HFF-Myc (cell line): ENCODE results near the gene HSPA1A.

Source experiments
- DNase-seq: peaks from one replicate; pipeline ENCODE4 v3.0.0-alpha.2; 2011; ENCODE audit warnings: low read depth; ENCODE audit errors: extremely low read depth
- H3K4me3 ChIP-seq: replicated peaks from 2 replicates; pipeline ENCODE4 v1.5.1; 2011; ENCODE audit warnings: low read depth, mild to moderate bottlenecking, control low read depth, low read length
- TF ChIP-seq, protein P1 (sequence below): IDR thresholded peaks from 2 replicates; pipeline ENCODE4 v1.5.1; 2012; ENCODE audit warnings: mild to moderate bottlenecking, low read depth, low read length, control low read depth; ENCODE audit errors: missing control alignments

HSPA1A gene

DNA sequence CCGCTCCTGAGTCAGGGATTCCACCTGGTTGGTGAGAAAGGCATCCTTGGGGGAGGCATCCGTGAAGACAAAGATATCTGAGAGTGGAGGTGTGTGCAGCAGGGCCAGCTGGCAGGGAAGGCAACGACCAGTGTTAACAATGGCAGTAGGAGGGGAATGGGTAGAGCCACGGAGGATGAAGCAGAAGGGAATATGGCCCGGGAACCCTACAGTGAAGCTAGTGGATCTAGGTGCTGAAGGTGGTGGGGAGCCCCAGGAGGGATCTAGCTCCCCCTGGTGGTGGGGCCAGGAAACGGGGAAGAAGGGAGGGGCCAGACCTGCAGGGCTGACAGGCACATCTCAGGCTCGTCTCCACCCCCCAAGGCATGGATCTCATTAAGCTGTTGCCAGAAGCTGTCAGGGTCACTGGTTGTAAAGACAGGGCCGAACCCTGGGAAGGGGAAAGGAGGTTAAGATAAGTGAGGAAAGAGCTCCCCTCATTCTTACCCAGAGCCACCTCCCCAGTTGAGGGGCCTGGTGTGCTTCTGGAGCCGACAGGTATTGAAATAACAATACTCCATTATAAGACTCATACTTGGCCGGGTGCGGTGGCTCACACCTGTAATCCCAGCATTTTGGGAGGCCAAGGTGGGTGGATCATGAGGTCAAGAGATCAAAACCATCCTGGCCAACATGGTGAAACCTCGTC is 45.5 kb upstream of the HSPA1A start:
- DNase-seq = no peak
- TF ChIP-seq, protein P1, sequence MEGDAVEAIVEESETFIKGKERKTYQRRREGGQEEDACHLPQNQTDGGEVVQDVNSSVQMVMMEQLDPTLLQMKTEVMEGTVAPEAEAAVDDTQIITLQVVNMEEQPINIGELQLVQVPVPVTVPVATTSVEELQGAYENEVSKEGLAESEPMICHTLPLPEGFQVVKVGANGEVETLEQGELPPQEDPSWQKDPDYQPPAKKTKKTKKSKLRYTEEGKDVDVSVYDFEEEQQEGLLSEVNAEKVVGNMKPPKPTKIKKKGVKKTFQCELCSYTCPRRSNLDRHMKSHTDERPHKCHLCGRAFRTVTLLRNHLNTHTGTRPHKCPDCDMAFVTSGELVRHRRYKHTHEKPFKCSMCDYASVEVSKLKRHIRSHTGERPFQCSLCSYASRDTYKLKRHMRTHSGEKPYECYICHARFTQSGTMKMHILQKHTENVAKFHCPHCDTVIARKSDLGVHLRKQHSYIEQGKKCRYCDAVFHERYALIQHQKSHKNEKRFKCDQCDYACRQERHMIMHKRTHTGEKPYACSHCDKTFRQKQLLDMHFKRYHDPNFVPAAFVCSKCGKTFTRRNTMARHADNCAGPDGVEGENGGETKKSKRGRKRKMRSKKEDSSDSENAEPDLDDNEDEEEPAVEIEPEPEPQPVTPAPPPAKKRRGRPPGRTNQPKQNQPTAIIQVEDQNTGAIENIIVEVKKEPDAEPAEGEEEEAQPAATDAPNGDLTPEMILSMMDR = peak; percentile 90
- H3K4me3 ChIP-seq = no peak overlapping the region

DNA sequence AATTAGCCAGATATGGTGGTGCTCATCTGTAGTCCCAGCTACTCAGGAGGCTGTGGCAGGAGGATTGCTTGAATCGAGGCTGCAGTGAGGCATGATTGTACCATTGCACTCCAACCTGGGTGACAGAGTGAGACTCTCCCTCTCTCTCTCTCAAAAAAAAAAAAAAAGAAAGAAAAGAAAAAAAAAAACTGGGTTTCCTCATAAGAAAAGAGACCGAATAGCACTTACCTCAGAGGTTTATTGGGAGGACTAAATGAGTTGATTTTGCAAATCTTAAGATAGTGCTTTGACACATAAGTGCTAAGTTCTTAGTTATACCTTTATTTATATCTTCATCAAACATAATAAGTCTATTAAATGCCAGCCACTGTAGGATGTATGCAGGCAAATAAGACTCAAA is 44.5 kb upstream of the HSPA1A start:
- DNase-seq = no peak
- no peak overlapping the region for H3K4me3 ChIP-seq
- TF ChIP-seq, protein P1 = no peak

DNA sequence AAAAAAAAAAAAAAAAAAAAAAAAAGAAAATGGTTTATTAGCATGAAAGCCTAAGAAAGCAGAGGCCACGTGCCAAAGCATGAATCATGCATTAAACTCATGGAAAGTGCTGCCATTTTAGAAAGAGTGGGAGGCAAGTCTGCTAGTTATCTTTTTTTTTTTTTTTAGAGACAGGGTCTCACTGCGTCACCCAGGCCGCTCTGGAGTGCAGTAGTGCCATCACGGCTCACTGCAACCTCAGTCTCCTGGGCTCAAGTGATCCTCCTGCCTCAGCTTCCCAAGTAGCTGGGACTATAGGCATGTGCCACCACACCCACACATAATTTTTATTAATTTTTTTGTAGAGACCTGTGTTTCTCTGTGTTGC is 43.4 kb upstream of the HSPA1A start:
- TF ChIP-seq, protein P1 = no peak
- peak; percentile 32 for DNase-seq

DNA sequence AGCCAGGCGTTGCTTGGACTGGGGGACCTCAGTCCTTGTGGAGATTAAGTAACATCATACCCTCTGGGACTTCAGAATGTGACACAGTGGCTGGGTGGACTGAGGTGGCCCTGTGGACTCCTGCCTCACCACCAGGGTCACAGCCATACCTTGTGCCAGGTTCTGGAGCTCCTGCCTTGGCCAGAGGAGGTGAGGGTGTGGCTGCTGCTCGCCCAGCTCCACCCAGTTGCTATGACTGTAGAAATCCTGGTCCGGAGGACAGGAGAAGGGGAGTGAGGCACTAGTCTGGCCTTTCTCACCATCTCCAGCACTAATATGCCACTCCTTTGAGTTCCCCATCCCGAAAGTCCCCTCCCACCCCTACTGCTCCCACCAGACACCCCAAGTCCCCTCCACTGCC is 40.2 kb upstream of the HSPA1A start:
- DNase-seq = no peak
- TF ChIP-seq, protein P1 = no peak
- no peak overlapping the region for H3K4me3 ChIP-seq

More for the DNA sequence above, 43.4 kb upstream of the HSPA1A start:
- no peak overlapping the region for H3K4me3 ChIP-seq

DNA sequence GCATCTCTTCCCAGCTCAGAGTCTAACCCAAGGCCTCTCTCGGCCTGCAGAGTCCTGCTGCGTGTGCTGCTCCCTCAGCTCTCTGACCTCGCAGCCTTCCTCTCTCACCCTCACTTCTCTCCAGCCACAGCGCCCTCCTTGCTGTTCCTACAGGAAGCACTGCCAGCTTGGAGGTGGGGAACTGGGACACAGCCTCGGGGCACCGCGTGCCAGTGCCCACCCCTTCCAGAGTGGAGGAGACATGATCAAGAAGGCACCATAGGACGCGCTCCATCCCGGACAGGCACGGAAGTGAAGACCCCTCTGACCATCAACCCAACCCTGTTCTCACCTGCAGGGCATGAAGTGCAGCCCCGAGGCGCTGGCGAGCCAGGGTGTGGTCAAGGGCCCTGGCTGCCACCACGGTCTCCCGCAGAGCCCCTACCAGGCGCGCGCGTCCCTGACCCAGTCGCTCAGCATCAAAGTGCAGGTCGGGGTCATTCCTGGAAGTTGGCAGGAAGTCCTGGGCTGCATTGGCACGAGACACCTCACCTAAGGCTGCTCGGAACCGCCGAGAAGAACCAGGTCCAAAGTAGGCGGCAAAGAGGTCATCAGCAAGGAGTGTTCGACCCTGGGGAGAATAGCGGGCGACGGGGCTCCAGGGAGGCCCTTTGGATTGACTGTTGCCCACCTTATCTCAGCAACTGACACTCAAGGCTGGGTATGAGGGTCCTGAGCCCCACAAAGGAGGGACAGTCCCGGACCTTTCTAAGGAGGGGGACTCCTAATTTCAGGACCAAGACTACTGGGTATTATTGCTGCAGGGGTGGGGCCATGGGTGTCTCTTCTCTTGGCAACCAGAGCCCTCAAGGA is 39.5 kb upstream of the HSPA1A start:
- TF ChIP-seq, protein P1 = no peak
- DNase-seq = no peak
- no peak overlapping the region for H3K4me3 ChIP-seq

DNA sequence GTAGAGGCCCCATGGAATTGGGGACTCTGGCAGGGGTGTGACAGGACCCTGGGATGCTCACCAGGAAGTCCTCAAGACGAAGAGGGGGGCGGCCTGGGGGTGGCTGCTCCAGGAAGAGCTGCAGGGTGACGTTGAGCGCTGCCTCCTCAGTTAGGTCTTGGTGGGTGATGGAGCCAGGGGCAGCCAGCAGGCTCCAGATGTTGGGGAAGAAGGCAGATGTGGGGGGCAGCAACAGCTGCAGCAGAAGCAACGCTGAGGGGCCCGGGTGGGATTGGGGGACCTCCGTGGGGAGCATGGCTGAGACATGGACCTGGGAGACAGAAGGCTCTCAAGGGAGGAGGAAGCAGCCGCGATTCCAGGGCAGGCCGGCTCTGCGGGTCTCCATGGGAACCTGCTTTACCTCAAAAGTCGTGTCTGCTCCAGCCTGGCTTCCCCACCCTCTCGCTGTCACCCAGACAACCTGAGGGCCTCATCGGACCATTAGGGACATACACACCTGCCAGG is 38.8 kb upstream of the HSPA1A start:
- H3K4me3 ChIP-seq = no peak overlapping the region
- no peak for DNase-seq
- TF ChIP-seq, protein P1 = no peak
